GM18508 (cell line): ENCODE measurements around the gene PPBP.
"Not testable (repeated sequence)": the region's sequence is repeated elsewhere in the genome, so short reads cannot be mapped to it uniquely, and the experiment has no call there.

Source experiments
- ATAC-seq: cut with Tn5 transposase; IDR thresholded peaks from one replicate; pipeline ENCODE4 v1.9.1; 2021; ENCODE audit warnings: moderate number of reproducible peaks; ENCODE audit not compliant: insufficient read depth, unreplicated experiment

PPBP gene

DNA sequence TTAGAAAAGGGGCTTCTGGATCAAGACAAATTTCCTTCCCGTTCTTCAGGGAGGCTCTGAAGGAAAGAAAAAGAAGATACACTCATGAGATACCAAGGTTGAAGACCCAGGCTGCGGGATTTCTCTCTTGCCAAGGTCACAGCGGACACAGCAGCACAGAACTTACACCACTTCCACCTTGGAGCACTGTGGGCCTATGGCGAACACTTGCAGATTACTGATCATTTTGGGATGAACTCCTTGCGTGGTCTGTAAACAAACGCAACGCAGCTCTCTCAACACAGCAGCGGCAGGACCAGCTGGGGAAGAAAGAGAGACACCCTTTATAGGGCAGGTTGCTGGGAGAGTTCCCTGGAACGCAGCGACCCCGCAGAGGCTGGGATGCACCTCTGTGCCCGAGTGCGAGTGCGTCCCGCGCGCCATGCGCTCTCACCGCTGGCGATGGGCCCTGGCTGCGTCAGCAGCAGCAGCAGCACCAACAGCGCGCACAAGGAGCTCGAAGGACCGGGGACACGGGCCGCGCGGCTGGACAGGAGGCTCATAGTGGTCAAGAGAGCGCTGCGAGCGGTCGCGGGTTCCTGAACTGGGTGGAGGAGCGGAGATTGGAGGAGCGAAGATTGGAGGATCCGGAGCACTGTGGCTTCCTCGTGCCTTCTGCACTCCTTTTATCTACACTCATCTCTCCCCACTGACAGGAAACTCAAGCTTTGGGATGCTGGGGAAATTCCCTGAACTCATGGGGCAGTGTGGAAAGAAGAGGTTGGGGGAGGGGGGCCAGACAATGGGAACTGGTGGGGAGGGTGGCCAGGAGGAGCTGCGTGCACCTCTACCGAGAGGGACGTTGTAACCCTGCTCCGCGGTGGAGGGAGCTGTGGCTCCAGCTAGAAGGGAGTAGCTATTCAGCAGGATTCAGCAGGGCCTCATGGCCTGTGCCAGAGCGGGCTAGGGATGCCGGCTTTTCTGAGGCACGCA is 10.3 kb upstream of the PPBP start, which contains the start of gene CXCL5:
CXCL5 (minus strand) TSS at position 638 of the 972 bp plus-strand sequence; CDS start at position 542, 96 bp downstream.
- no peak for ATAC-seq

DNA sequence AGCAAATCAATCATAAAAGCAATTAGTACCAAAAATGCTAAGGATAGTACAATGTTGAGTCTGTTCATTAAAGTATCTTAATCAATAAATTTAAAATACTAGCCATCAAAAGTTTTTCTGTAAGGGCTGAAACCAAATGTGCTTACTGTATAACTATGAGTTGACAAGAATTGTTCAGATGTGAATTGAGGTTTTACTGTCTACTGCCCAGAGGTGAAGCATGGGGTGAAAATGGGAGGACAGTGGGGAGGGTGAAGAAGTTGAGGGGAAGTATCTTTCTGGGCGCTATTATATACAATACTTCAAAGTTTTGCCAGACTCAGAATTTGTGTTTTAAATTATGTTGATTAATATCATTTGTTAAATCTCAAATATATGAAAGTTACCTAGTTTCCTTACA is 4.1 kb upstream of the PPBP start:
- ATAC-seq = no peak

DNA sequence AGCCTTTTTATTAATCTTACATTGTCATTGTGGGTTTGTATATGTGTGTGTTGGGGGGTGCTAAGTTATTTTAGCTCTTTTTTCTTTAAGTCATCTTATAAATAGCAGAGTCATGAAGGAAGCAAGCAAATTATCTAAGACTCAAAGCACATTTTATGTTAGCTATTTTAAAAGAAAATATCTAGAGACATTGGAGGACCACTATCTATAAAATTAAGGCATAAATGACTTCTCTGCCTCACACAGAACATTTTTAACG is 3.7 kb upstream of the PPBP start:
- ATAC-seq = no peak

- no peak for ATAC-seq
Observed at GRCh38 chr4:73990988-73991741, 3.2 kb upstream of the PPBP start.

DNA sequence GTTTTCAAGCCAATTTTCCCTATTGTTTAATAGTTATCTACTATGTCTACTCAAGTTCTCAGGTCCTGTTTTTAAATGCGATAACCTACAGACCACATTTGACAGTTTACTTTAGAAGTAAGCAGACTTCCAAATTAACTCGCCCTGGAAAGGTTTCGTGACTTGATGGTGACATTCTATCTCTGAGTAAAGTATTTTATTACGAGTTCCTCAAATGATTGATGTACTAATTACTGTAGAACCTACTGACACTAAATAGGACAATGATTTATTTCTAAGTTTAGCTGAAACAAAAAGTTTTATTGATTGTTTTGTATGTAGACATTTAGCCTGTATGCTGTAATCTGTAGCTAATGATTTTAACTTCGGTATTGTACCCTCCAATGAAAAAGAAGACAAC is 1.9 kb upstream of the PPBP start:
- no peak for ATAC-seq

GRCh38 chr4:73989031-73989430 is 1.0 kb upstream of the PPBP start:
- ATAC-seq = no peak

DNA sequence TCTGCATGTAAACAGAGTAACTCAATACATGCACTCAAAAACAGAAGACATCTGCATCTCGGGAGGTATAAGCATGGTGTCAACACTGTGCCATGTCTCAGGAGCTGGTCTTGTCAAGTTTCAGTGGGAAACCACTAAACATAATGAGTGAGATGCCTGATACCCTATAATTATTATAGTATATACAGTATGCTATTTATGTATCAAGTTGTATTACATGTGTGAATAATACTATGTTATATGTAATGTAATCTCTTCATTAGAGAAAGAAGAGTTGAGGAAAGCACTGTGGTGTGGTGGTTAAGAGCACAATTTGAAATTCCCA is 2.5 kb downstream of the PPBP start:
- no peak for ATAC-seq

- no peak for ATAC-seq
Observed at GRCh38 chr4:73984736-73985527, 3.1 kb downstream of the PPBP start.

DNA sequence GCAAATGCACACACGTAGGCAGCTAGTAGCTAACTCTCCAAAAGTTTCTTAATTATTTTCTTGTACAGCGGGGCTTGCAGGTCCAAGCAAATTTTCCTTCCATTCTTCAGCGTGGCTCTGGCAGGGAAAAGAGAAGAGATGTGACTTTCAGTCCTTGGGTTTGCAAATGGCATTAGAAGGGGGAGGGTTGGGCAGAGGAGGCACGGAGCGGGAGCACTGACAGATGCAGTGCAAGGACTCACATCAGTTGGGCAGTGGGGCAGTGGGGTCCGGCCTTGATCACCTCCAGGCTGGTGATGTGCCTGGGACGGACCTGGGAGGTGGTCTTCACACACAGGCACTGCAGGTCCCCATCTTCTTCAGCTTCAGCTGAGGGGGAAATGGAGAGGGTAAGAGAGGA is 6.8 kb downstream of the PPBP start:
- not testable (repeated sequence) for ATAC-seq

DNA sequence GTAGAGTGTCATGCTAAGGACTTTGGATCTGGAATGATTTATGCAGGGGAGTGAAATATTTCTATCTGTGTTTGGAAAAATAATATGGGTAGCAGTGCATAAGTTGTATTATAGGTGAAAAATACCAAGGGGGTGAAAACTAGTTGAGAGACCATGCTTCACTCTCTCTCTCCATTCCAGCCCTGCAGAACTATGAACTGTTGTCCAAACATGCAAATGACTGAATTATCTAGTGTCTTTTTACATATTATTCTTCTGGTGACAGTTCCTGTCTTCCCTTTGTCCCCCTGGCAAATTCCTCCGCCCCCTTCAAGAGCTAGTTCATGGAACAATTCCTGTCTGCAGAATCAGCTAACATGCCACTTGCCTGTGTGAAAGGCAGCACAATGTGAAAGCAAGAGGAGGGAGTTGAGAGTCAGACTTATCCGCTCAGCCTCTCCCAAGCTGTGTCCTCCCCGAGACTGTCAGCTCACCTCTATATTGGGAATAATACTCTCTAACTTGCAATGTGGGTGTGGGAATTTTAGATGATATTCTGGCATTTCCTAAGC is 8.5 kb downstream of the PPBP start:
- ATAC-seq = no peak

GRCh38 chr4:73978886-73979285 is 9.1 kb downstream of the PPBP start:
- ATAC-seq = no peak

DNA sequence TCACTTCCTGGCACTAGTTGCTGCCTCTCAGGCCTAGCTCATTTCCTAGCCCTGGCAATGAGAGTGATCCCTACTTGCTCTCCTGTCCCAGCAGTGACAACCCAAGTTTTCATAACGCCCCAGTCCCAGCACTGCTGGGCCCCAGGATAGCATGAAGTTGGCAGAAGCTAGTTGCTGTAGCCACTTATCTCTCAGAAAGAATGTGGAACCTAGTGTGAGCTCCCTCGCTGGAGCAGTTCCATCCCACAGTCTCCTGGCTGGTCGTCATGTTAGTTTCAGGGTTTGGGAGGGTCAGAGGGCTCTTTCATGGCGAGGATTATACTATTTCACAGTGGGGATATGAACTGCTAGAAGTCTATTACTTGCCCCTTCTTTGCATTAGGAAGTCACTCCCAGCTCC is 11.3 kb downstream of the PPBP start:
- no peak for ATAC-seq

DNA sequence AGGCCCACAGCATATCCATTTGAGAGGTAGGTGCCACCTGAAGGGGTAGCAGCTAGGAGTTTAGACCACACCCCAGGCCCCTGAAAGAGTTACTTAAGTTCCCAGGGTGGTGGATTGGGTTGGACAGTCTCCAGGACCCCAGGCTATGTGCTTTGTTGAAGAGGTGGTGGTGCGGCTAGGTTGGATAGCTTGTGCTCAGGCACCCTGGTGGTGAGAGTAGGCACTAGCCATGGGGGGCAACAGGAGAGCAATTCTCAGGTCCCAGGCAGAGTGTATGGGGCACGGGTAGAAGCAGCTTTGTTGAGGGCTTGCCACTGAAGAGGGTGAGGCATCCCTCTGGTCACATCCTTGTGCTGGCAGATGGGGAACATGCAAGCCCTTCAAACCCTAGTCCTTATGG is 11.8 kb downstream of the PPBP start:
- no peak for ATAC-seq

GRCh38 chr4:73974352-73974751 is 13.6 kb downstream of the PPBP start:
- ATAC-seq = no peak

DNA sequence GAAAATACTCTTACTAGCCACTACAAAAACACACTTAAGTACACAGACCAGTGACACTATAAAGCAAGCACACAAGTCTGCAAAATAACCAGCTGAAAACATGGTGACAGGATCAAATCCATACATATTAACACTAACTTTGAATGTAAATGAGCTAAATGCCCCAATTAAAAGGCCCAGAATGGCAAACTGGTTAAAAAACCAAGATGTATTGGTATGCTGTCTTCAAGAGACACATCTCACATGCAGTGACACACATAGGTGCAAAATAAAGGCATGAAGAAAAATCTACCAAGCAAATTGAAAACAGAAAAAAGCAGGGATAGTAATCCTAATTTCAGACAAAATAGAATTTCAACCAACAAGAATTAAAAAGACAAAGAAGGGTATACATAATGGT is 17.0 kb downstream of the PPBP start:
- ATAC-seq = no peak

DNA sequence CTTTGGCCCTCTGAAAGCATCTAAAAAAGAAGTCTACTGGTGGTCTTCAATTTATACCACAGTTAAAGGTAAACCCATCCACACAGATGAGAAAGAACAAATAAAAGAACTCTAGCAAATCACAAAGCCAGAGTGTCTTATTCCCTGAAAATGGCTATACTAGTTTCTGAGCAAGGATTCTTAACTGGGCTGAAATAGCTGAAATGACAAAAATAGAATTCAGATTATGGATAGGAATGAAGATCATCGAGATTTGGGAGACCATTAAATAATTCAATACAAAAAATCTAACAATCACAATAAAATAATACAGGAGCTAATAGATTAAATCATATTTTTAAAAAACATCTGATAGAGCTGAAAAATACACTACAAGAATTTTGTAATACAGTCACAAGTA is 18.0 kb downstream of the PPBP start:
- no peak for ATAC-seq

DNA sequence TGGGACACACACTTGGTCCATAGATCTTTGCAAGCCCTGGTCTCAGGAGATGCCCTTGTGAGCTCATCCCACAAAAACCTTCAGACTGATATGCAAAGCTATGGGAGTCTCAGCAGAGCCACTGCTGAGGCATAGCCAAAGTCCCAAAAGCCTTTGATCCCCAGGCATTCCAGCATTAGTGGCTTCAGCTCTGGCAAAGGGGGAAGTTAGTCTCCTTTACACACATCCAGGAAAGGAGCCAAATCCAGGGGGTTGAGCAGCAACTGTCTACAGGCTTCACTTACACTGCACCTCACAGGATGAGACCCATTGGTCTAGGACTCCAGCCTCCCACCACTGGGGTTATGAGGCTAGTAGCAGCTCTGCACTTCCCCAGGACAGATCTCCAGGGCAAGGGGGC is 20.1 kb downstream of the PPBP start:
- no peak for ATAC-seq

DNA sequence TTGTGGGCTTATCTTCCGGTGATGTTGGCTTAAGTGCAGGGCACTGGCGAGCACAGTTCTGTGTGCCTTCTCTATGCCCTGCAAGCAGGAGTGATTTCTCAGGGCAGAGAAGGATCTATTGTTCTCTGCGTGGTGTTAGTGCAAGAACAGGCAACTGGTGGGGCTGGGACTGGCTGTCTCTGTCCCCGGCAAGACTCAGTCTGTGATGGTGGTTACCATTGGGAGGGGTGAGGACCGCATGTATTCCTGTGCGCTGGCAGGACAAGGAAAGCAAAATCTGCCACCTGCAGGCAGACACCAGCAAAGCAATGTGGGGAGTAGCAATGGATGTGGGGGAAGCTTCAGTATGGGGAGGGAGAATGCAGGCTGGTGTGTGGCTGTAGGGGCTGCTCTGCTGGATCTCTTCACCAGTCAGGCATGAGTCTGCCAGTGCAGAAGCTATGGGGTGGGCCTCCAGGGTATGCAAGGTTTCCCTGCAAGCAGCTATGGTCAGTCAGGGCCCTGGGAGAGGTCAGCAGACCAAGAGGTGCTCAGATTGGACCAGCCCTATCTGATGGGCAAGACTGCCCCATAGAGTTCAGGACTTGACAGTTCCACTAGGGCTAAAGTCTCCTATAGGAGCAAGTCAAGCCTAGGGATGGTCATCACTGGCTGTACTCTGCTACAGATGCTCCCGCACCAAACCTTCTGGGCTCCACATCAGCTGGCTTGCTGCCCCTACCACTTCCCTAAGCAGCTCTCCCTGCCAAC is 23.0 kb downstream of the PPBP start:
- ATAC-seq = no peak

GRCh38 chr4:73962724-73963123 is 25.3 kb downstream of the PPBP start:
- ATAC-seq = no peak

DNA sequence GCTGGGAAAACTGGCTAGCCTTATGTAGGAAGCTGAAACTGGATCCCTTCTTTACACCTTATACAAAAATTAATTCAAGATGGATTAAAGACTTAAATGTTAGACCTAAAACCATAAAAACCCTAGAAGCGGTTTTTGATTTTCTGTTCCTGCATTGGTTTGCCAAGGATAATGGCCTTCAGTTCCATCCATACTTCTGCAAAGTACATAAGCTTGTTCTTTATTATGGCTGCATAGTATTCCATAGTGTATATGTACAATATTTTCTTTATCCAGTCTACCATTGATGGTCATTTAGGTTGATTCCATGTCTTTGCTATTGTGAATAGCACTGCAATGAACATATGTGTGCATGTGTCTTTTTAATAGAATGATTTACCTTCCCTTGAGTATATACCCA is 28.9 kb downstream of the PPBP start:
- not testable (repeated sequence) for ATAC-seq
